NCI-H2227 treated with DMSO at 0.1 percent for 48 hours (cell line): Measurements from ENCODE around the gene OR52N5.

Experiments used
- DNase-seq: peaks from one replicate; lab custom pipeline; 2025; lab: John Stamatoyannopoulos, UW

The OR52N5 gene

DNA sequence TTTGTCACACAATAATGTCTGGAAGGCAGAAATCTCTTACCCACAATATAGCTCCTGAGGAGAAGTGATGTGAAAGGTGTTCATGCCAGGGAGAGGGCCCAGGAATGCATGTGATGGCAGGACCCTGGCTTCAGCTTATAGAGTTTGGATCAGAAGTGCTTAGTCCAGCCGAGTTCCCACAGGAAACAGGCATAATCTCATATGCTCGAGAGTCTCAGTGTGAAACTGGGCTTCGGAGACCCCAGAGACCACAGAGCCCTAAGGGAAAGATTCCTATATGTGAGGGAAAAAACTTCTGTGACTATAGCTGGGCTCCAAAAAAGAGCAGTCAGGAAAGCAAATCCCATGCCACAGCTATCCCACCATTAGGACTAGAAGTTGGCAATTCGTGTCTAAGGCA is at the start of gene OR52N5:
OR52N5 (minus strand) TSS at position 101 of the 400 bp plus-strand sequence. CDS start 4,721 bp downstream, outside the sequence.
- DNase-seq, result no peak

DNA sequence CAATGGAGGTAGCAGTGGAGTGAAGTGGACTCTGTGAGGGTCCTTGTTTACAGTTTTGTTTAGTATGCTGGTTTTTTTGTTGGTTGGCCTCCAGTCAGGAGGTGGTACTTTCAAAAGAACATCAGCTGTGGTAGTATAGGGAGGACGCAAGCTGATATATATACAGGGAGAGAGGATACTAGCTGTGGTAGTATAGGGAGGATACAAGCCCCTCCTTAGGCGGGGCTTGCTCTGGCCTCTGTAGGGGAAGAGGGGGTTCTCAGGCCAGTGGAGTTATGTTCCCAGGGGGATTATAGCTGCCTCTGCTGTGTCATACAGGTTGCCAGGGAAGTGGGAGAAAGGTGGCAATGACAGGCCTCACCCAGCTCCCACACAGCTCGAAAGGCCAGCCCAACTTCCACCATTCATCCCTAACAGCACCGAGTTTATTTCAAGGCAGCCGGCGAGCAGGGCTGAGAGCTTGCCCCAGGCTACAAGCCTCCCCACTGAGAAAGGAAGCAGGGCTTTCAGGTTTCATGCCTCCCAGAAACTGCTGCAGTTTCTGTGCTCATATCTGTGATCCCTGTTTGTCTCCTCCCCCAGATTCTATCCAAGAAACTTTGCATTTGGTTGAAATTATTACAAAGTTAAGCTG is 48.2 kb upstream of the OR52N5 start:
- no peak for DNase-seq

DNA sequence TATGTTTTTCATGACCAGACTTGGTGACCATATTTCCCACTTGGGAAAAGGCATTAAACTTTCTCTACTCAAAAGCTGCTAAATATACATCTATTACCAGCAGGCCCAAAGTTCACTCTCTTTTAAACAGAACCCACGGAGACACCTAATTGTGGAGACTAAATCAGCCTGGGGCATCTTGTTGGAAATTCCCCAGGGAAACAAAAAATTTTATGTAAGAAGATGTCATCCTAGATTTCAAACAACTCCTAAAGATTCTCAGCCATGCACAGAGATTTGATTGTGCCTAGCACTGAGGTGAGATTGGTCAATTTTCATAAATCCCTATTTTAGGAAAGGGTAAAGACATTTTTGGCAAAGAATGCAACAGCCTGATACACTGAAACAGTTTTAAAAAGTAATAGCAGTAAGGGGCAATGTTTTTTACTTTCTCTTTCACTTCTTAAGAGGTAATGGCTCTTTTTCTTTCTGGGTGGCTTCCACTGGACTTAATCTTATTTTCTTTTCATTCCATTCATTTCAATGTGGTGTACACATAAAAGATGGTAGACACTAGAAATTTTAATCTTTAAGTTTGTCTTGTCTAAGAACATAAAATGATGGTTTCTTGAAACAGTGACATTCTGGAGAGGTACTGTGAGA is 35.2 kb upstream of the OR52N5 start:
- no peak for DNase-seq

DNA sequence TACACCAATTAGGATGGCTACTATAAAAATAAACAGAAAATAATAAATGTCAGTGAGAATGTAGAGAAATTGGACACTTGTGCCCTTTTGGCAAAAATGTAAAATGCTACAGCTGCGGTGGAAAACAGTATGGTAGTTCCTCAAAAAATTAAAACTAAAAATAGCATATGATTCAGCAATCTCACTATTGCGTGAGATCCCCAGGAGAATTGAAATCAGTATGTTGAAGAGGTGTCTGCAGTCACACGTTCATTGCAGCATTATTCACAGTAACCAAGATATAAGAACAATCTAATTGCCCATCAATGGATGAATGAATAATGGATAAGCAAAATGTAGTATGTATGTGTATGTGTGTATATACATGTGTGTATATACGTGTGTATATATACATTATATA is 32.4 kb upstream of the OR52N5 start:
- DNase-seq, result no peak

DNA sequence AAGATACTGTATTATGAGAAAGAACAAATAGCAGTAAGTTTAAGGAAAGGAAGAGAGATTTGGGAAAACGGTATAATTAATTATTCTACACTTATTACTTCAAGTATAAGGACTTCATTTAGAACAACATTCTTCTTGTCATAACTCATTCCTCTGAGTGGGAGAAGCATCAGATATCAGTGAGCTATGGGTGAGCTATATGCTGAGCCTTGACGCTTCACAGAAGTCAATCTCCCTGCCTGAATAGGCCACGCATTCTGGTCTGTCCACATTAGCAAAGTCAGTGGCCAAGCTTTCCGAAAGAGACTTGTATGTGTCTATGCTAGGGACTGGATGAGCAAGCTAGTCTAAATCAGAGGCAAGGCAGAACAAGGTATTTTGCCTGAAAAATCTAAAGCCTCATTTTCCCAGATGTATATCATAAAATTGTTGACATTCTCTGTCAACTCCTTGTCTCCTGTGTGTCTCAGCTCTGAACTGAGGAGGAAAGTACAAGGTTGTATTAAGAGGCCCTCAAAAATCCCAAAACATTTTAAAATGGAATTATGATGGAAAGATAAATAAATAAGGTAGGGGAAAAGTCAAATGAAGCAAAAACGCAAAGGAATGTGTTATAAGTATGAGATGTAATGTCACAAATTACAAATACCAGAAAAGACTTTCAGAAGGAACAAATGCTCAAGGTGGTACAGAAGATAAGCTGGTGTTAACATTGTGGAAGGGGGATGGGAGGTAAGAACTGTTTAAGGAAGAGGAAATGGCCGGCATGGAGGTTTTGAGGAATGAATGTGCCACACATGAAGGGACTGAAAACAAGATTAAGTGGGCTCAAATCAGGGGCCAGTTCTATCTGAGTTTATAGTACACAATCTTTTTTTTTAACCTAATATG is 27.0 kb upstream of the OR52N5 start:
- no peak for DNase-seq

DNA sequence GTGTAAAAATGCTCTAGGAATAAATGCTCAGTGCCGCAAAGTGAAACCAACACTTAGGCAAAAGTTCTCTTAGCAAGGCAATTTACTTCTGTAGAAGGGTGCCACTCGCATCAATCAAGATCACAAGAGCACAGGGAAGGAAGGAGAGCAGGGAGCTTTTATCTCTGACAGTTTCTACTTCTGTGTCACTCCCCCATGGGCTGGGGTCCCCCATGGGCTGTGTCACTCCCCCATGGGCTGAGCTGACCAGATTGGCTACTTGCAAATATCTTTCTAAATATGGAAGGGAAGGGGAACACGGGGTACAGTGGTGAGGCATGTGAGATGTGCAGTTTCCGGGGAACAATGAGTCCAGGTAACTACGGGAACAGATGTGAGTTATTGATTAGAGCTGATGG is 26.0 kb upstream of the OR52N5 start:
- DNase-seq, result no peak

DNA sequence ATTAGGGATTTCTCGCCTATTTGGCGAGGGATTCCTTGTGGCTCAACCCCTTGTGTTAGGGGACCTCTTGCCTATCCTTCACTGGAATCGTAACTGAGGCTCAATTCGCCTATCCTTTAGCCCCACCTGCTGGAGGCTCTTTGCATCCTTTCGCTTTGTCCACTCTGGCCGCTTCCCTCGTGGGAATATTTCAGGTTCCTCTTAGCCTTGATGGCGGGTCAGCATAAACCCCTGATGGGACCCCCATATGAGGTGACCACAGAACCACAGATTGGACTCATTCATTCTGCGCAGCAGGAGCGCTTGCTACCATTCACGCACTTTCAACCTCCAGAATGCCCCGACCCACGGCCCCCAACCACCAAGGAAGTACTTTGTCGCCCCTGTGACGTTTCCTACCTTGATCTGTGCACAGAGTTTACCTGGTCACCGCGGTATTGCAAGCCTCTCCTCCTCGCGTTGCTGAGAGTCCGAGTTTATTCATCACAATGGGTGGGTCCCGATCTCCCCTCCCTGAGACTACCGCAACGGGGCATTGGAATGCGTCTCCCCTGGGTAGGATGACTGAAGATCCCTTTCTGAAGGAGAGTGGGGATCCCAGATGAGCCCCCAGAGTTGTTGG is 25.5 kb upstream of the OR52N5 start, which contains the start of gene OR52N2:
OR52N2 (plus strand) TSS at position 425 of the 622 bp plus-strand sequence. CDS start 11,412 bp downstream, outside the sequence.
- DNase-seq, result peak; percentile 18

DNA sequence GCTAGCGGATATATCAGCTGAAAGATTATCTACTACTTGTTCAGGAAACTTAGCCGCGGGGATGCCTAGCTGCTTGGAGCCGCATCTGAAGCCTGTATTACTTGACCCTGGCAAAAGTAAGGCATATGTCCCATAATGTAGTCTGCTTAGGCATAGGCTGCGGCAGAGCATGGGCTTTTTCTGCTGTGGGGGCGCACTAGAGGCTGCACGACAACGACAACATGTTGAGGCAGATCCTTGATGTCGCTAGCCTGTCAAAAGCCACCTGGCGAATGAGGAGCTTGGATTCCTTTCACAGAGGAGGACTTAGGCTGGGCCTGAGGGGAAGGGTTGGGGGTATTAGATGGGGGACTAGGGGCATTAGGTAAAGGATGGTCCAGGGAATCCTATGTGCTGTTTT is 24.4 kb upstream of the OR52N5 start:
- no peak for DNase-seq

DNA sequence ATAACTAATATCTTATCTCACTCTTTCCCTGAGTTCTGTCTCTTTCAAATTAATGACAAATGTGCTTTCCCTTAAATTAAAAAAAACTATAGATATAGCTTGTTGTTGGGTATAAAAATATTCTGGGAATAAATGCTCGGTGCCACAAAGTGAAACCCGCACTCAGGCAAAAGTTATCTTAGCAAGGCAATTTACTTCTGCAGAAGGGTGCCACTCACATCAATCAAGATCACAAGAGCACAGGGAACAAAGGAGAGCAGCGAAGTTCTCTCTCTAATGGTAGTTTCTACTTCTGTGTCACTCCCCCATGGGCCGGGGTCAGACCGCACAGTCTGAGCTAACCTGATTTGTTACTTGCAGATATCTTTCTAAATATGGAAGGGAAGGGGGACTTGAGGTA is 20.8 kb upstream of the OR52N5 start:
- no peak for DNase-seq

DNA sequence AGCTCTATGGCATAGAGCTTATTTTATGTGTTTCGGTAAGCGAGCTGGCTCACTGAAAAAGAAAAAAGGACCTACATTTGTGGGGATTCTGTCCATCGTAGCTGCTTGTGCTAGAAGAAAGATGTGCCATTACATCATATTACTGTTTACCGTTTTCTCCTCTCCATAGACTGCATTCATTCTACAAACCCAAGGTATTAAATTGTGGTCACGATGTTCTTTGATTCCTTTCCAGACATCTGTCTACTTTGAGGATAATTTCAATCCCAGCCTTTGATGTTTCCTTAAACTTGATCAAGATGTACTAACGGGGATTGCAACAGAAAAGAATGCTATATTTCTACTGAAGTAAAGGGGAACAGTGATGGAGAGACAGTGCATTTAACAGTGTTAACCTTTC is 13.4 kb upstream of the OR52N5 start:
- no peak for DNase-seq

DNA sequence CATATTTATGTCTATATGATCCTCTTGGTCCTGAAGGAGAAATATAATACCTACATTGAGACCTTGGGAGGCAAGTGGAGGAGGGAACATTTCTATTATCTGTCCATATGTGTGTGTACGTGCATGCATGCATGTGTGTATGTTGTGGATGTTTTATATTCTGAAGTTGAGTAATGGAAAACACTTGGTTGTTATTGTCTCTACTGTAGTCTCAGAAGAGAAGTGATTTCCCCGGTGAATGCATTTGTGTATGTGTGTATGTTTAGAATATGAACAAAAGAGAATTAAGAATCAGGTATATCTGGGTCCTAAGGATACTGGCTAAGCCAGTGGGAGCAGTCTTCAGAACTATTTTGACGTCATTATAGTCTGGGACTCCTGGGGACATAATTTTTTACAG is 8.0 kb upstream of the OR52N5 start, which contains the start of gene OR52N1:
OR52N1 (minus strand) TSS at position 101 of the 400 bp plus-strand sequence. CDS start 2,449 bp downstream, outside the sequence.
- no peak for DNase-seq

DNA sequence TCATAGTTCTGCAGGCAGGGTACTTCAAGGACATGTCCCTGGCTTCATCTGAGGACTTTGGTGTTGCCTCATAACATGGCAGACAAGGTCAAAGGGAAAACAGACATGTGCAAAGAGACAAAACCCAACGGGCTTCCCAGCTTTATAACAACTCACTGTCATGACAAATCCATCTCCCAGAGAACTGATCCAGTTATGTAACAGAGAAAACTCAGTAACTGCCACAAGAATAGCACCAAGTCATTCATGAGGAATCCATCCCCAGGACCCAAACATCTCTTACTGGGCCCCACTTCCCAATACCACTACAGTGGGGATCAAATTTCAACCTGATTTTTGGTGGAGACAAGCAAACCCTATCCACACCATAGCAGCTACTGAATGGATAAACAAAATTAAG is 16.1 kb downstream of the OR52N5 start:
- no peak for DNase-seq

DNA sequence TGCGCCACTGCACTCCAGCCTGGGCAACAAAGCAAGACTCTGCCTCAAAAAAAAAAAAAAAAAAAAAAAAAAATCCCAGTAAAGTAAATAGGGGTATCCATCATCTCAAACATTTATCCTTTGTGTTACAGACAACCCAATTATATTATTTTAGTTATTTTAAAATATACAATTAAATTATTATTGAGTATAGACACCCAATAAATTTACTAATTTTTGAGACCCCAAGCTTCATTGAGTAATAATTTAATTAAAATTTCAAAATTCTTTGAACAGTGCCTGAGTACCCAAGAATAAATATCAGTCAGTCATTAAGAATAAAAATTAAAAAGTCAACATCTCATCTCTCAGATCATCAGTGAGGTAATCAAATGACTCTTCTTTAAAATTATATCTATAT is 29.2 kb downstream of the OR52N5 start, which contains the start of gene OR52N4:
OR52N4 (plus strand) TSS at position 301 of the 400 bp plus-strand sequence. CDS start 498 bp downstream, outside the sequence.
- no peak for DNase-seq

DNA sequence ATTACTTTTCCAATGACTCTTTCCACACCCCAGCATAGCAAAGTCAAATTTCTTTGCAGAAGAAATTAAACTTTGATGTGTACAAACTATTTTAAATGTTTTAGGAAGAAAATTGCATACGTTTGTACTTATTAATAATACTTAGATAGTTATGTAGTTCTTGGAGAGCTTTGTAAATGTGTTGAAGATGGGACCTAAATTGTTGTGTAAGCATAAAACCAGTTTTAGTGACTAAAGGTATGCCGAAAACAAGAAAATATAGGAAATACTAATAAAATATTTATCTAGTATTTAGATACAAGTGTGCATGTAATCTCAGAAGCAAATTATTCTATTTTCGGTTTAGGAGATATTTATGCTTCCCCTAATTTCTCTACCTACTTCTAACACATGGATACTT is 33.3 kb downstream of the OR52N5 start:
- no peak for DNase-seq

DNA sequence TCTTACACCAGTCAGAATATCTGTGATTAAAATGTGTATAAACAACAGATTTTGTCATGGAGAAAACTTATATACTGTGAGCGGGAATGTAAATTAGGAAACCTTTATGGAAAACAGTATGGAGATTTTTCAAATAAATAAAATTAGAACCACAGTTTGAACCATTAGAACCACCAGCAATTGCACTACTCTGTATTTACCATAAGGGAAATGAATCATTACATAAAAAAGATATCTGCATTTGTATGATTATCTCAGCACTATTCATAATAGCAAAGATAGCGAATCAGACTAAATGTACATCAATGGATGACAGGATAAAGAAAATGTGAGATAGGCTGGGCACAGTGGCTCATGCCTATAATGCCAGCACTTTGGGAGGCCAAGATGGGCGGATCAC is 36.5 kb downstream of the OR52N5 start:
- no peak for DNase-seq

DNA sequence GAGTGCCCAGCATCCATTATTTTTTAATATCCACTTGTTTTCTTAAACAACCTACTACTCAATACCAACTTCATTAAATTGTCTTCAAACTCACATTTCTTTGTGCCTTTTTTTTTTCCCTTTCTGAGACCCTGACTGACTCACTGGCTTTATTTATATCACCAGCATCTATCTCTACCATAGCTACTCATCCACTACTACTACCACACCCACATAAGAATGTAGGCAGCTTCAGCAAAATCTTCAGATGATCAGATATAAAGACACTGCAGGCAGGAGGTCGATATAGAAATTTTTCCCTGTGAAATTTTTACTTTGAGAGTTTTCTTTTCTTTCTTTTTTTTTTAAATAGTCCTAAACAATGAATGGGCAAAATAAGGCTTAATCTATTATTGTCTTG is 44.7 kb downstream of the OR52N5 start:
- no peak for DNase-seq

DNA sequence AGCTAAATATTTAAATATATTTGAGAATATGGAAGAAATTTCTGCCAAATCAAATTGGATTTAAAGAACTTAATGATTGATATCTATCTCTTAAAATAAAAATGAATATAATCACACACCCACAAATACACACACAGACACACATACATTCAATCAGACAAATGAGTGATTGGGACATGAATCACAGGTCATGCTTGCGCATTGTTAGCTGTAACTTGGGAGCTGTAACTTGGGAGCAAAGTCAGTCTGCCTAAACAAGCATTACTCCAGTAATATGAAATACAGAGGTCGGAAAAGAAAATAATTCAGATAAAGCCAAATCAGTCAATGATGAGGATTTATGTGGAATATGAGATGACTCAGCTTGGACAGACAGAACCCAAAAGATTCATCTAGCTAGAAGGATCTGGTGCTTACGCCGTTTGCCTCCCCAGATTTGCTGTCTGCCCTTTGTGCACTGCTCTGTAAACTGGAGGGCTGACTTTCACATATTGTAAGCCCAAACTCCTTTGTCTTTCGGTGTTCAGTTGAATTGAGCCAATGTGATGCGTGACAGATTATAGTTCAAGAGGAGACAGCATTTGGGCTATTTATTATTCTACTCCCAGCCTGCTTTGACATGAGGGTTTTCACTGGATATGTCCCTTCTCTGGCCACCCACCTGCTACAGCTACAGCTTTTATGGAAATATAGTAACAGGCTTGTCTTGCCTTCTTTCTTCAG is 45.3 kb downstream of the OR52N5 start:
- no peak for DNase-seq

DNA sequence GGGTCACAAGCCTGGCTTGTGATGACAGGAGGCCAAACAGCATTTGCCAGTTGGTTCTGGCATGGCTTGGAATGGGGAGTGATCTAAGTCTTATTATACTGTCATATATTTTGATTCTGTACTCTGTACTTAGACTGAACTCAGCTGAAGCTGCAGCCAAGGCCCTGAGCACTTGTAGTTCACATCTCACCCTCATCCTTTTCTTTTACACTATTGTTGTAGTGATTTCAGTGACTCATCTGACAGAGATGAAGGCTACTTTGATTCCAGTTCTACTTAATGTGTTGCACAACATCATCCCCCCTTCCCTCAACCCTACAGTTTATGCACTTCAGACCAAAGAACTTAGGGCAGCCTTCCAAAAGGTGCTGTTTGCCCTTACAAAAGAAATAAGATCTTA is 46.1 kb downstream of the OR52N5 start:
- no peak for DNase-seq

DNA sequence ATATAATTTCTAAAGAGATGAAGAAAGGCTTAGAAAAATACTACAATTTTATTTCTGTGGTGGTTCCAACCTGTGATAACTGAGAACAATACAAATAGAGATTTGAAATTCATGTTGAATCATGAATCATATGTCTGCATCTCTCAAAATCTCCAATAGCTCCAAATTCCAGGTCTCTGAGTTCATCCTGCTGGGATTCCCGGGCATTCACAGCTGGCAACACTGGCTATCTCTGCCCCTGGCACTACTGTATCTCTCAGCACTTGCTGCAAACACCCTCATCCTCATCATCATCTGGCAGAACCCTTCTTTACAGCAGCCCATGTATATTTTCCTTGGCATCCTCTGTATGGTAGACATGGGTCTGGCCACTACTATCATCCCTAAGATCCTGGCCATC is 46.8 kb downstream of the OR52N5 start, which contains the start of gene OR56B1:
OR56B1 (plus strand) TSS at position 53 of the 400 bp plus-strand sequence; CDS start at position 122, 69 bp downstream.
- no peak for DNase-seq

DNA sequence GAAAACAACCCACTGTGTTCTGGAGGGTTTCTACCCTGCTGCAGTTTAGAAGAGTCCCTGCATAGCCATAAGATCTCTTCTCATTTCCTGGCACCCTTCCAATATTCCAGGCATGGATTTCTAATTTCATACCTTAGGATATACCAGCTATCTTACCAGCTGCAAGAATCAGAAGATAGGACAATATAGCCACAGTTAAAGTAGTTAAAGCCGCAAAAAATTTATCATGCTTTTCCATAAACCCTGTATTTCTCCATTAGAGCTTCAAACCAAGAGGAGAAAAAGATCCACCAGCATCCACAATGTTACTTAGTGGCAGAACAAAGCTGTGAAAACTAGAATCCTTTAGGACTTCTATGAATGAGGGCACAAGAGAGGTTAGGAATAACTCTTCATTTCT is 55.5 kb downstream of the OR52N5 start:
- no peak for DNase-seq

DNA sequence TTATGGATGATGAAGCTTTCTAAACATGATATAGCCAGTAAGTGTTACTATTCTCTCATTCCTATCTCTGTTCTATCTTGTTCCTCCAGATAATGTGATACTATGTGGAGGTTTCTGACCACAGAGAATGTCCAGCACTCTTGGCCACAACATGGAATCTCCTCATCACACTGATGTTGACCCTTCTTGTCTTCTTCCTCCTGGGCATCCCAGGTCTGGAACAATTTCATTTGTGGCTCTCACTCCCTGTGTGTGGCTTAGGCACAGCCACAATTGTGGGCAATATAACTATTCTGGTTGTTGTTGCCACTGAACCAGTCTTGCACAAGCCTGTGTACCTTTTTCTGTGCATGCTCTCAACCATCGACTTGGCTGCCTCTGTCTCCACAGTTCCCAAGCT is 56.8 kb downstream of the OR52N5 start:
- no peak for DNase-seq
